Measurements from ENCODE around the gene HSPD1.
A peak's percentile ranks its signal among the peaks of the same experiment; 100 is the strongest.

HSPD1 gene

DNA sequence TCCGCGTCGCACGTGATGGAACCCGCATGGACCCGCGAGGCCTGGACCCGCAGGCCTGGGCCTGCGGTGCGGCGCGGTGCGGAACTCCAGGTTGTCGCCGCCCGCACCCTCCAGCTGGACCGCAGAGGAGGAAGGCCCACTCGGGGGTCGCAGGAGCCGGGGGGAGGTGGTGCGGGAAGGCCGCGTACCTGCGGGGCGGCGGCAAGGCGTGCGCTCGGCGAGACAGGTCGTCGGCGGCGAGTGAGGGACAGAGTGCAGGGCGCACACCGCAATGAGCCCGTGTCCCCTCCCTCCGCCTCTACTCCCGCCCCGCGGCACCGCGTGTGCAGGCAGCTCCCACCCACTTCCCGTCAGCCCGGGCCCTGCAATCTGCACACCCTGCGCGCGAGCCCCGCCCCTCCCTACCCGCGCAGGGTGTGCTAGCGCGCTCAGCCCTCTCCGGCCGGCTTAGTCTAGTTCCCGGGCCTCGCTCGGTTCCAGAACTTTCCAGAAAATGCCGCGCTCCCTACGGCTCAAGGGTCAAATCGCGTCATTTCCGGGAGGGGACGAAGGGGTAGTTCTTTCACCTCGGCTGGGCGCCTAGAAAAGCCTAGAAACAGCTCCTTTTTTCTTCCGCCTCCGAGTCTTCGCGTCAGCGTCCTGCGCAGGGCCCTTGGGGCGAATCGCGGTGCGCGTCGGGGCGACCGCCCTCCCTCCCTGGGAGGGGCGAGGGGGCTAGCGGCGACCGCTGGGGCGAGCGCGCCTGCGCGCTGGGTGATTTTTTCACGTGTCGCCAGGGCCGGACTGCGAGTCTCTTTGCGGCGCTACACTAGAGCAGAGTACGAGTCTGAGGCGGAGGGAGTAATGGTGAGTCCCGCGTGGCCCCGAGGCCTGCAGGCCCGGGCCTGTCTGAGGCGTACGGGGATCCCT lies at the start of gene HSPD1, which contains the start of gene HSPE1 (continued):
- TF ChIP-seq, protein P1, sequence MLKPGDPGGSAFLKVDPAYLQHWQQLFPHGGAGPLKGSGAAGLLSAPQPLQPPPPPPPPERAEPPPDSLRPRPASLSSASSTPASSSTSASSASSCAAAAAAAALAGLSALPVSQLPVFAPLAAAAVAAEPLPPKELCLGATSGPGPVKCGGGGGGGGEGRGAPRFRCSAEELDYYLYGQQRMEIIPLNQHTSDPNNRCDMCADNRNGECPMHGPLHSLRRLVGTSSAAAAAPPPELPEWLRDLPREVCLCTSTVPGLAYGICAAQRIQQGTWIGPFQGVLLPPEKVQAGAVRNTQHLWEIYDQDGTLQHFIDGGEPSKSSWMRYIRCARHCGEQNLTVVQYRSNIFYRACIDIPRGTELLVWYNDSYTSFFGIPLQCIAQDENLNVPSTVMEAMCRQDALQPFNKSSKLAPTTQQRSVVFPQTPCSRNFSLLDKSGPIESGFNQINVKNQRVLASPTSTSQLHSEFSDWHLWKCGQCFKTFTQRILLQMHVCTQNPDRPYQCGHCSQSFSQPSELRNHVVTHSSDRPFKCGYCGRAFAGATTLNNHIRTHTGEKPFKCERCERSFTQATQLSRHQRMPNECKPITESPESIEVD (tag by site-specific recombination; IDR thresholded peaks at IDR 0.05), result peak; percentile 34; the same call in 1 of the 2 replicates
- TF ChIP-seq ZNF19 (tag by site-specific recombination; IDR thresholded peaks at IDR 0.05; ENCODE audit: low read depth) (no peak), ZBTB17 (tag by site-specific recombination; IDR thresholded peaks at IDR 0.05) (peak; percentile 89), ZNF621 (tag by site-specific recombination; IDR thresholded peaks at IDR 0.05) (no peak), ZSCAN30 (tag by site-specific recombination; IDR thresholded peaks at IDR 0.05) (peak; percentile 90), IKZF3 (tag by site-specific recombination; IDR thresholded peaks at IDR 0.05) (peak; percentile 97), KLF9 (tag by site-specific recombination; IDR thresholded peaks at IDR 0.05; ENCODE audit: low read depth) (peak; percentile 99), ZNF132 (tag by site-specific recombination; IDR thresholded peaks at IDR 0.05; ENCODE audit: borderline replicate concordance) (no peak), ZNF629 (tag by site-specific recombination; IDR thresholded peaks at IDR 0.05) (peak; percentile 97), ZNF146 (tag by site-specific recombination; IDR thresholded peaks at IDR 0.05) (peak; percentile 20; the same call in 1 of the 2 replicates), ZNF366 (tag by site-specific recombination; conservative IDR thresholded peaks at IDR 0.05) (peak; percentile 80), OSR2 (tag by site-specific recombination; IDR thresholded peaks at IDR 0.05) (peak; percentile 62), ZNF501 (tag by site-specific recombination; IDR thresholded peaks at IDR 0.05) (peak; percentile 85; the same call in 1 of the 2 replicates), ZNF335 (tag by site-specific recombination; conservative IDR thresholded peaks at IDR 0.05) (peak; percentile 76), ZNF843 (tag by site-specific recombination; IDR thresholded peaks at IDR 0.05) (peak; percentile 87), ZNF561 (tag by site-specific recombination; IDR thresholded peaks at IDR 0.05; ENCODE audit: borderline replicate concordance) (peak; percentile 96), ZNF660 (tag by site-specific recombination; IDR thresholded peaks at IDR 0.05) (peak; percentile 86), ZNF157 (tag by site-specific recombination; IDR thresholded peaks at IDR 0.05) (no peak)
- TF ChIP-seq, protein P2, sequence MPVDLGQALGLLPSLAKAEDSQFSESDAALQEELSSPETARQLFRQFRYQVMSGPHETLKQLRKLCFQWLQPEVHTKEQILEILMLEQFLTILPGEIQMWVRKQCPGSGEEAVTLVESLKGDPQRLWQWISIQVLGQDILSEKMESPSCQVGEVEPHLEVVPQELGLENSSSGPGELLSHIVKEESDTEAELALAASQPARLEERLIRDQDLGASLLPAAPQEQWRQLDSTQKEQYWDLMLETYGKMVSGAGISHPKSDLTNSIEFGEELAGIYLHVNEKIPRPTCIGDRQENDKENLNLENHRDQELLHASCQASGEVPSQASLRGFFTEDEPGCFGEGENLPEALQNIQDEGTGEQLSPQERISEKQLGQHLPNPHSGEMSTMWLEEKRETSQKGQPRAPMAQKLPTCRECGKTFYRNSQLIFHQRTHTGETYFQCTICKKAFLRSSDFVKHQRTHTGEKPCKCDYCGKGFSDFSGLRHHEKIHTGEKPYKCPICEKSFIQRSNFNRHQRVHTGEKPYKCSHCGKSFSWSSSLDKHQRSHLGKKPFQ (tag by site-specific recombination; IDR thresholded peaks at IDR 0.05), result peak; percentile 76; the same call in 1 of the 2 replicates
- TF ChIP-seq, protein P3, sequence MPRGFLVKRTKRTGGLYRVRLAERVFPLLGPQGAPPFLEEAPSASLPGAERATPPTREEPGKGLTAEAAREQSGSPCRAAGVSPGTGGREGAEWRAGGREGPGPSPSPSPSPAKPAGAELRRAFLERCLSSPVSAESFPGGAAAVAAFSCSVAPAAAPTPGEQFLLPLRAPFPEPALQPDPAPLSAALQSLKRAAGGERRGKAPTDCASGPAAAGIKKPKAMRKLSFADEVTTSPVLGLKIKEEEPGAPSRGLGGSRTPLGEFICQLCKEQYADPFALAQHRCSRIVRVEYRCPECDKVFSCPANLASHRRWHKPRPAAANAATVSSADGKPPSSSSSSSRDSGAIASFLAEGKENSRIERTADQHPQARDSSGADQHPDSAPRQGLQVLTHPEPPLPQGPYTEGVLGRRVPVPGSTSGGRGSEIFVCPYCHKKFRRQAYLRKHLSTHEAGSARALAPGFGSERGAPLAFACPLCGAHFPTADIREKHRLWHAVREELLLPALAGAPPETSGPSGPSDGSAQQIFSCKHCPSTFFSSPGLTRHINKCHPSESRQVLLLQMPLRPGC (tag by site-specific recombination; IDR thresholded peaks at IDR 0.05), result peak; percentile 94
- TF ChIP-seq, protein P4, sequence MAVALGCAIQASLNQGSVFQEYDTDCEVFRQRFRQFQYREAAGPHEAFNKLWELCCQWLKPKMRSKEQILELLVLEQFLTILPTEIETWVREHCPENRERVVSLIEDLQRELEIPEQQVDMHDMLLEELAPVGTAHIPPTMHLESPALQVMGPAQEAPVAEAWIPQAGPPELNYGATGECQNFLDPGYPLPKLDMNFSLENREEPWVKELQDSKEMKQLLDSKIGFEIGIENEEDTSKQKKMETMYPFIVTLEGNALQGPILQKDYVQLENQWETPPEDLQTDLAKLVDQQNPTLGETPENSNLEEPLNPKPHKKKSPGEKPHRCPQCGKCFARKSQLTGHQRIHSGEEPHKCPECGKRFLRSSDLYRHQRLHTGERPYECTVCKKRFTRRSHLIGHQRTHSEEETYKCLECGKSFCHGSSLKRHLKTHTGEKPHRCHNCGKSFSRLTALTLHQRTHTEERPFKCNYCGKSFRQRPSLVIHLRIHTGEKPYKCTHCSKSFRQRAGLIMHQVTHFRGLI (tag by site-specific recombination; IDR thresholded peaks at IDR 0.05), result peak; percentile 40
- TF ChIP-seq, protein P5, sequence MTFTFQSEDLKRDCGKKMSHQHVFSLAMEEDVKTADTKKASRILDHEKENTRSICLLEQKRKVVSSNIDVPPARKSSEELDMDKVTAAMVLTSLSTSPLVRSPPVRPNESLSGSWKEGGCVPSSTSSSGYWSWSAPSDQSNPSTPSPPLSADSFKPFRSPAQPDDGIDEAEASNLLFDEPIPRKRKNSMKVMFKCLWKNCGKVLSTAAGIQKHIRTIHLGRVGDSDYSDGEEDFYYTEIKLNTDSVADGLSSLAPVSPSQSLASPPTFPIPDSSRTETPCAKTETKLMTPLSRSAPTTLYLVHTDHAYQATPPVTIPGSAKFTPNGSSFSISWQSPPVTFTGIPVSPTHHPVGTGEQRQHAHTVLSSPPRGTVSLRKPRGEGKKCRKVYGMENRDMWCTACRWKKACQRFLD (tag by site-specific recombination; IDR thresholded peaks at IDR 0.05), result peak; percentile 70
- TF ChIP-seq, protein P6, sequence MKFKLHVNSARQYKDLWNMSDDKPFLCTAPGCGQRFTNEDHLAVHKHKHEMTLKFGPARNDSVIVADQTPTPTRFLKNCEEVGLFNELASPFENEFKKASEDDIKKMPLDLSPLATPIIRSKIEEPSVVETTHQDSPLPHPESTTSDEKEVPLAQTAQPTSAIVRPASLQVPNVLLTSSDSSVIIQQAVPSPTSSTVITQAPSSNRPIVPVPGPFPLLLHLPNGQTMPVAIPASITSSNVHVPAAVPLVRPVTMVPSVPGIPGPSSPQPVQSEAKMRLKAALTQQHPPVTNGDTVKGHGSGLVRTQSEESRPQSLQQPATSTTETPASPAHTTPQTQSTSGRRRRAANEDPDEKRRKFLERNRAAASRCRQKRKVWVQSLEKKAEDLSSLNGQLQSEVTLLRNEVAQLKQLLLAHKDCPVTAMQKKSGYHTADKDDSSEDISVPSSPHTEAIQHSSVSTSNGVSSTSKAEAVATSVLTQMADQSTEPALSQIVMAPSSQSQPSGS (tag by site-specific recombination; IDR thresholded peaks at IDR 0.05; ENCODE audit: low read depth), result peak; percentile 80
- TF ChIP-seq, protein P7, sequence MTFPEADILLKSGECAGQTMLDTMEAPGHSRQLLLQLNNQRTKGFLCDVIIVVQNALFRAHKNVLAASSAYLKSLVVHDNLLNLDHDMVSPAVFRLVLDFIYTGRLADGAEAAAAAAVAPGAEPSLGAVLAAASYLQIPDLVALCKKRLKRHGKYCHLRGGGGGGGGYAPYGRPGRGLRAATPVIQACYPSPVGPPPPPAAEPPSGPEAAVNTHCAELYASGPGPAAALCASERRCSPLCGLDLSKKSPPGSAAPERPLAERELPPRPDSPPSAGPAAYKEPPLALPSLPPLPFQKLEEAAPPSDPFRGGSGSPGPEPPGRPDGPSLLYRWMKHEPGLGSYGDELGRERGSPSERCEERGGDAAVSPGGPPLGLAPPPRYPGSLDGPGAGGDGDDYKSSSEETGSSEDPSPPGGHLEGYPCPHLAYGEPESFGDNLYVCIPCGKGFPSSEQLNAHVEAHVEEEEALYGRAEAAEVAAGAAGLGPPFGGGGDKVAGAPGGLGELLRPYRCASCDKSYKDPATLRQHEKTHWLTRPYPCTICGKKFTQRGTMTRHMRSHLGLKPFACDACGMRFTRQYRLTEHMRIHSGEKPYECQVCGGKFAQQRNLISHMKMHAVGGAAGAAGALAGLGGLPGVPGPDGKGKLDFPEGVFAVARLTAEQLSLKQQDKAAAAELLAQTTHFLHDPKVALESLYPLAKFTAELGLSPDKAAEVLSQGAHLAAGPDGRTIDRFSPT (tag by site-specific recombination; IDR thresholded peaks at IDR 0.05), result no peak
- TF ChIP-seq, protein P8, sequence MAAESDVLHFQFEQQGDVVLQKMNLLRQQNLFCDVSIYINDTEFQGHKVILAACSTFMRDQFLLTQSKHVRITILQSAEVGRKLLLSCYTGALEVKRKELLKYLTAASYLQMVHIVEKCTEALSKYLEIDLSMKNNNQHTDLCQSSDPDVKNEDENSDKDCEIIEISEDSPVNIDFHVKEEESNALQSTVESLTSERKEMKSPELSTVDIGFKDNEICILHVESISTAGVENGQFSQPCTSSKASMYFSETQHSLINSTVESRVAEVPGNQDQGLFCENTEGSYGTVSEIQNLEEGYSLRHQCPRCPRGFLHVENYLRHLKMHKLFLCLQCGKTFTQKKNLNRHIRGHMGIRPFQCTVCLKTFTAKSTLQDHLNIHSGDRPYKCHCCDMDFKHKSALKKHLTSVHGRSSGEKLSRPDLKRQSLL (tag by site-specific recombination; IDR thresholded peaks at IDR 0.05), result peak; percentile 100
